Right lobe of liver (tissue), 4 donors: ENCODE measurements around the gene PPP2R3C.

ENCODE experiments used
- POLR2A ChIP-seq: fragments of 450-650 bp; IDR thresholded peaks from one replicate; pipeline ENCODE4 v1.6.1; 2017; ENCODE audit warnings: antibody characterized with exemption, mild to moderate bottlenecking
- TF ChIP-seq, protein P1 (sequence below), 4 donors: fragments of 200-600 bp in 3 of 4; fragments of 450-650 bp in 1 of 4; IDR thresholded peaks; one replicate each; pipeline versions ENCODE4 v1.5.1 to v1.8.0; 2016 to 2022; ENCODE audit warnings: antibody characterized with exemption in 4 of 4, mild to moderate bottlenecking in 2 of 4
- donor health status: DM: no; HTN: no; CAD: no.
- donor health status: DM: no; HTN: no; CAD: no.
- donor health status: DM: no; HTN: yes; CAD: no.

DNA sequence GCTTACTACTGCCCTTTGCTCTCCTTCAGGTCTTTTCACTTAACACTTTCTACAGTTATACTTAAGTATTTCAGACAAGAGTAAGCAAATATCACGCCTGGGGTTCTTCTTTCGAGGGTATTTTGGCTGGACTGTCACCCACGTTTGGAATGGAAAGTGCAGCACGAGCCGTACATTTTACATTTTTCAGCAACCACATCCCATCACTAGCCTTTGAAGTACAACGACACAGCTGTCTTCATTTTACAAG lies 76.1 kb downstream of the PPP2R3C start:
- TF ChIP-seq, protein P1, sequence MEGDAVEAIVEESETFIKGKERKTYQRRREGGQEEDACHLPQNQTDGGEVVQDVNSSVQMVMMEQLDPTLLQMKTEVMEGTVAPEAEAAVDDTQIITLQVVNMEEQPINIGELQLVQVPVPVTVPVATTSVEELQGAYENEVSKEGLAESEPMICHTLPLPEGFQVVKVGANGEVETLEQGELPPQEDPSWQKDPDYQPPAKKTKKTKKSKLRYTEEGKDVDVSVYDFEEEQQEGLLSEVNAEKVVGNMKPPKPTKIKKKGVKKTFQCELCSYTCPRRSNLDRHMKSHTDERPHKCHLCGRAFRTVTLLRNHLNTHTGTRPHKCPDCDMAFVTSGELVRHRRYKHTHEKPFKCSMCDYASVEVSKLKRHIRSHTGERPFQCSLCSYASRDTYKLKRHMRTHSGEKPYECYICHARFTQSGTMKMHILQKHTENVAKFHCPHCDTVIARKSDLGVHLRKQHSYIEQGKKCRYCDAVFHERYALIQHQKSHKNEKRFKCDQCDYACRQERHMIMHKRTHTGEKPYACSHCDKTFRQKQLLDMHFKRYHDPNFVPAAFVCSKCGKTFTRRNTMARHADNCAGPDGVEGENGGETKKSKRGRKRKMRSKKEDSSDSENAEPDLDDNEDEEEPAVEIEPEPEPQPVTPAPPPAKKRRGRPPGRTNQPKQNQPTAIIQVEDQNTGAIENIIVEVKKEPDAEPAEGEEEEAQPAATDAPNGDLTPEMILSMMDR (IDR thresholded peaks at IDR 0.05): no peak
- no peak for TF ChIP-seq POLR2A
